ENCODE results near the gene GNG13.

Gene GNG13

DNA sequence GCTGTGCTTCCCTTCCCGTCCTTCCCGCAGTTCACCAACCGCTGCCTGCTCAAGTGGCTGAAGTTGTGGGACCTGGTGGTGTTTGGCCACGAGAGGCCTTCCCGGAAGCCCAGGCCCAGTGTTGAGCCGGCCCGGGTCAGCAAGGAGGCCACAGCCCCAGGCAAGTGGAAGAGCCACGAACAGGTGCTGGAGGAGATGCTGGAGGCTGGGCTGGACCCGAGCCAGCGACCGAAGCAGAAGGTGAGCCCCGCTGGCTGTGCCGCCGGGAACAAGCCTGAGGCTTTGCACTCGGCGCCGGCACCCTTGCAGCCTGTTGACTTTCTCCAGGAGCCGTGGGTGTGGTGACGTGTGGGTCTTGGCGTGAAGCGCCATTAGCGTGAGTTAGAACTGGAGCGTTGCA, 9.4 kb downstream of the GNG13 start:
- no peak overlapping the region for H3K27ac ChIP-seq
- TF ChIP-seq, protein P1, sequence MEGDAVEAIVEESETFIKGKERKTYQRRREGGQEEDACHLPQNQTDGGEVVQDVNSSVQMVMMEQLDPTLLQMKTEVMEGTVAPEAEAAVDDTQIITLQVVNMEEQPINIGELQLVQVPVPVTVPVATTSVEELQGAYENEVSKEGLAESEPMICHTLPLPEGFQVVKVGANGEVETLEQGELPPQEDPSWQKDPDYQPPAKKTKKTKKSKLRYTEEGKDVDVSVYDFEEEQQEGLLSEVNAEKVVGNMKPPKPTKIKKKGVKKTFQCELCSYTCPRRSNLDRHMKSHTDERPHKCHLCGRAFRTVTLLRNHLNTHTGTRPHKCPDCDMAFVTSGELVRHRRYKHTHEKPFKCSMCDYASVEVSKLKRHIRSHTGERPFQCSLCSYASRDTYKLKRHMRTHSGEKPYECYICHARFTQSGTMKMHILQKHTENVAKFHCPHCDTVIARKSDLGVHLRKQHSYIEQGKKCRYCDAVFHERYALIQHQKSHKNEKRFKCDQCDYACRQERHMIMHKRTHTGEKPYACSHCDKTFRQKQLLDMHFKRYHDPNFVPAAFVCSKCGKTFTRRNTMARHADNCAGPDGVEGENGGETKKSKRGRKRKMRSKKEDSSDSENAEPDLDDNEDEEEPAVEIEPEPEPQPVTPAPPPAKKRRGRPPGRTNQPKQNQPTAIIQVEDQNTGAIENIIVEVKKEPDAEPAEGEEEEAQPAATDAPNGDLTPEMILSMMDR (conservative IDR thresholded peaks at IDR 0.05) = no peak
- no peak for TF ChIP-seq ZFX (IDR thresholded peaks at IDR 0.05)

DNA sequence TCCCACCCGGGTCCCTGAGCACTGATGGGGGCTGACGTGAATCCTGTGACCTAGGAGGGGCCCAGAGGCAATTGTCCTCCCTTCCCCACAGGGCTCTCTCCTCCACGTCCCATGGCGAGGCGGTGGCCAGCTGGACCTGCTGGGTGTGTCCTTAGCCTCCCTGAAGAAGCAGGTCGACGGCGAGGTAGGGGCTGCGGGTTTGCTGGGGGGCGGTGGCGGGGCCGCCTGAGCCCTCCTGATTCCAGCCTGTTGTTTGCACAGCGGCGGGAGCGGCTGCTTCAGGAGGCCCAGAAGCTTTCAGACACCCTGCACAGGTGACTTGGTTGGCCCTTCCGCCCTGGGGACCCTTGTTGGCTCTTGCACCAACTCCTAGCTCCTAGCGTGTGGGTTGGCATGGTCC, 10.4 kb downstream of the GNG13 start:
- TF ChIP-seq, protein P1 (conservative IDR thresholded peaks at IDR 0.05) = no peak
- H3K27ac ChIP-seq = peak overlapping the region; percentile 87; the same call in 1 of the 2 replicates

DNA sequence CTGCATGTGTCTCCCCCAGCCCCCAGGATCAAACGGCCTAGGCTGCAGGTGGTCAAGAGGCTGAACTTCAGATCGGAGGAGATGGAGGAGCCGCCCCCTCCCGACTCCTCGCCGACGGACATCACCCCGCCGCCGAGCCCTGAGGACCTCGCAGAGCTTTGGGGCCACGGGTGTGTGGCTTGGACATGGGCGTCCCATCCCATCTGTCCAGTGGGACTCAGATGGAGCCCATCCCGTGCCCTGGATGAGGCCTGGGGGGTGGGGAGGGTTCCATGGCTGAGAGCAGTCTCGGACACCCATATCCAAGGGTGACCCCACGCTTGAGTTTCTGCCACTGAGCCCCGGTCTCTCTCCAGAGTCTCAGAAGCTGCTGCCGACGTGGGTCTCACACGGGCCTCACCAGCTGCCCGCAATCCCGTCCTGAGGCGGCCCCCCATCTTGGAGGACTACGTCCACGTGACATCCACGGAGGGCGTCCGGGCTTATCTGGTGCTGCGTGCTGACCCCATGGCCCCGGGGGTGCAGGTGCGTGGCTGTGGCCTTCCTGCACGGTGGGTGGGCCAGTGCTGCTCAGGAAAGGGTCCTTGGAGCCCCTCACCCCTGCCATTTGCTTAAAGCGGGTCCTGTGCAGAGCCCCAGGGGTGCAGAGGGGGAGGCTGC, 11.2 kb downstream of the GNG13 start:
- H3K27ac ChIP-seq = peak overlapping the region; percentile 87
- no peak for TF ChIP-seq ZFX (IDR thresholded peaks at IDR 0.05)
- TF ChIP-seq, protein P1 (conservative IDR thresholded peaks at IDR 0.05) = no peak

DNA sequence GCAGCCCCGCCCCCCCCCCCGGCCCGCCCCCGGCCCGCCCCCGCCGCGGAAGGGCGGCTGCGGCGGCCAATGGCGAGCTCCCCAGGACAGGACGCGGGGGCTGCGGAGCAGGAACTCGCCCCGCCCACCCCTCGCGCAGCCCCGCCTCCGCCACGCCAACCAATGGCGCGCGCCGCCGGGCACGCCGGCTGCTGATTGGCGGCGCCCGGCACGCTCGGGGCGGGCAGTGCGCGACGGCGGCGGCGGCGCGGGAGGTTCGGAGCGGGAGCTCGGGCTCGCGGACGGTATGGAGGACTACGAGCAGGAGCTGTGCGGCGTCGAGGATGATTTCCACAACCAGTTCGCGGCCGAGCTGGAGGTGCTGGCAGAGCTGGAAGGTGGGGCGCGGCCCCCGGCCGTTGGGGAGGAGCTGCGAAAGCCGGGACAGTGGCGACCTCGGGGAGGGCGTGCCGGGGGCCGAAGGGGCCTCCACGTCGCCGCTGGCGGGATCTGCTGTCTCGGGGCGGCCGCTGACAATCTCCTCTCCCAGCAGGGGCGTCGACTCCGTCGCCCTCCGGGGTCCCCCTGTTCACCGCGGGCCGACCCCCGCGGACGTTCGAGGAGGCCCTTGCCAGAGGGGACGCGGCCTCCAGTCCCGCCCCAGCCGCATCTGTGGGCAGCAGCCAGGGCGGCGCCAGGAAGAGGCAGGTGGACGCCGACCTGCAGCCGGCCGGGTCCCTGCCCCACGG, 12.0 kb downstream of the GNG13 start, which contains the start of gene CHTF18:
TSS of gene CHTF18 (plus strand) at position 222 of the 728 bp plus-strand sequence. CDS start at position 287, 65 bp downstream.
- H3K27ac ChIP-seq = peak within 1 kb of the TSS; percentile 87
- TF ChIP-seq, protein P1 (conservative IDR thresholded peaks at IDR 0.05) = no peak
- TF ChIP-seq ZFX (IDR thresholded peaks at IDR 0.05) = peak; percentile 58

DNA sequence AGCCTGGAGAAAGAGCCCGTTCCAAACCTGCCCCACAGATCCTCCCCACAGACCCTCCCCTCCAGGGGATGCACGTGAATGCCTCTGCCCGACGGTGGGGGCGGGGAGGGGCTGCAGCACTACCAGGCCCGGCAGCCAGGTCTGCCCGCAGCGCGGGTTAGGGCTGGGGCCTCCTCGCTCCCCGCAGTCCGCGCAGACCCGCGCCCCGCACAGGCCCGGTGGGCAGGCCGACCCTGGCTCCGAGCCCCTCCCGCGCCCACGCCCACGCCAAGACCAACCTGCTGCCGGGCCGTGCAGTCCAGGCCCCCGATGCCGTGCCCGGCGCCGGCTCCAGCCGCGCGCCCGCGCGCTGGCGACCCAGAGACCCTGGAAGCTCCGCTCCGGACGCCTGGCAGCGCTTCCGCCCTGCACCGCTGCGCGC, 12.5 kb downstream of the GNG13 start, which contains the start of gene RPUSD1:
TSS of gene RPUSD1 (minus strand) at position 404 of the 421 bp plus-strand sequence. CDS start 644 bp downstream, outside the sequence.
- H3K27ac ChIP-seq = peak within 1 kb of the TSS; percentile 87
- TF ChIP-seq, protein P1 (conservative IDR thresholded peaks at IDR 0.05) = no peak
- TF ChIP-seq ZFX (IDR thresholded peaks at IDR 0.05) = peak; percentile 80; the same call in 1 of the 2 replicates

DNA sequence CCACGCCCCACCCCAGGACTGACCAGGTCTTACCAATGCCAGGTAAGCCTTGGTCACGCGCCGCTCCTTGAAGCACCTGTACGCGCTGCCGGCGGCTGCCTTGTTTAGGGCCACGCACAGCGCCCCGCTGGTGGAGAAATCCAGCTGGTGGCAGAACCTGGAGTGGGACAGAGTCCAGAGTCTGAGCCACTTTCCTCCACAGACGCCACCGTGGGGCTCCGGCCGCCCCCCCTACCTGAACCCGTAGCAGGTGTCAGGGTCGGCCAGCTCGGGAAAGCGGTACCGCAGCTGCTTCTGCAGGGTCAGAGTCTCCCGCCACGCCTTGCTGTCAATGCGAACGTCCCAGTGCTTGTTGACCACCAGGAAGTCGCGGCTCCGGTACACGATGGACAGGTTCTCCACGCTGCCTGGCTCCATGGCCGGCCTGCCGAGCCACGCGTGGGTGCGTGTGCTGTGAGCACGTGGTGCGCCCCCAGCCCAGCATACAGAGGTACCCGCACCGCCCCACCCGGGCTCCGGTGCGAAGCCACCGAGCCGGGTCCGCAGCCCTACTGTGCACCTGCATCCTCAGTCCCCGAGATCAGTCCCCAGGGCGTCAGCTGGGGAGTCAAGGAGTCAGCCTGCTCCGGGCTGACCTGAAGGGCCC, 13.1 kb downstream of the GNG13 start:
- TF ChIP-seq, protein P1 (conservative IDR thresholded peaks at IDR 0.05) = no peak
- TF ChIP-seq ZFX (IDR thresholded peaks at IDR 0.05) = no peak
- peak overlapping the region; percentile 87 for H3K27ac ChIP-seq

Data from C4-2B (cell line).